Measurements from ENCODE around the gene DHRS9. TPM values are rescaled to one million over a fixed set of nuclear protein-coding genes. Genes with fewer than 3 reads are reported as not detected.
A peak's percentile ranks its signal among the peaks of the same experiment; 100 is the strongest.

Gene DHRS9
- total RNA-seq, 4 donors from 2014 or later, result 2.1 to 19.6 (median 14.3) TPM

DNA sequence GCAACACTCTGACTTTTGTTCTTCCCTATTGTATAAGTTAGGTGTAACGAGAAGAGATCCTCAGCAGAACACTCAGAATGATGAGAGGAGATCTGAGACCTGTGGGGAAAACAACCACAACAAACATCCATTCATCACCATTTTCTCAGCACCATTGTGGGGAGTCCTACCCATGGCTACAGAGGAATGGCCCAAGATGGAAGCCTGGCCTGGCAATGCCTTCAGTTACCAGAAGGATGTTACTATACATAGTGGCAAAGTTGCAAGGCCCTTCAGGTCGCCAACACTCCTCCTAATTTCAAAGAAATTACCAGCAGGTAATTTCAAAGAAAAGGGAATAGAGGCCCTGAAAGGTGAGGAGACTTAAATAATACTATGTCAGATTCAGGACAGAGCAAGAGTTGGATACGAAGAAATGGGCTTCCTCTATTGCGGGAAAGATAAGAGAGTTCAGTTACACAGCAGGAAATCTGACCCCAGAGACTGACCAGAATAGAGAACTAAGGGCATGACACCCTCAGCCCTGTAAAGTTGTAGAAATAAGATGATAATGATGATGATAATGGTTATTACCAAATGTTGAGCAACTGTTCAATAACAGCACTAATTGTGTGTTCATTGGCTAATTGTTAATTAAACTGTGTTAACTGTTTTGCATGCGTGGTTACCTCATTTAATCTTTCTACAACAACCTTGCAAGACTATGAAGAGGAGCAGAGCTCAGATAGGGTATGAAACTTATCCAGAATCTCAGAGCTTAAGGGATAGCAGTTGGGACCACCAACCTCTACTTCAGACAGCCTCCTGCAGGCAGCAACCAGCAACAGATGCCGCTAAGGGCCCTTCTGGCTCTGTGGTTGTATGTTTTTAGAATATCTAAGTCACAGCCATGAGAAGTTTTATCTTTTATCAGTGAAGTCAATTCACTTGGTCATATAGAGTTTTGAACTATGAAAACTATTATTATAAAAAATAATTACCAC lies 37.5 kb downstream of the DHRS9 start:
- no peak overlapping the region for H3K4me3 ChIP-seq
- intact Hi-C loops (cut with DNase I), result no loop called here
- WGBS, 2 donors, result 73 to 78% methylated on average over 6 of the region's 6 CpGs

DNA sequence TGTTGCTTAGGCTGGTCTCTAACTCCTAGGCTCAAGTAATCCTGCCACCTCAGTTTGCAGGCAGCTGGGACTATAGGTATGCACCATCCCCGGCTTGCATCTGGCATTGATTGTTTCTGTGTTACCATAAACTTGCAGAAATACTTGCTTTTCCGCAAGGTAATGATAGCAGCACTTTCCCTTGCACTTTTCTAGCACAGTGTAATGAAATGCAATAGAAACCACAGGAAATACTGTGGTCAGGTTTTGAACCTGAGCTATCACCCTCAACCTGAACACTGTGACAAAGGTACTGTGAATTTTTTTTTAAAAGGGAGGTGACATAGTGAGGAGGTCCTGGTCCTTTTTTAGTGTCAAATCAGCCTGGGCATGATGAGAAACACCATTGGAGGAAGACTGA lies 38.3 kb downstream of the DHRS9 start:
- peaks cover 3 to 24% (median 4%) of the 10 kb centered on the region in 3 donors for H3K4me1 ChIP-seq
- intact Hi-C loops (cut with DNase I), result no loop called here
- no peak overlapping the region for H3K27ac ChIP-seq
- H3K9me3 ChIP-seq, result no peaks in the 10 kb centered on the region
- 55 to 73% methylated on average over 2 of the region's 2 CpGs for WGBS, 2 donors
- H3K4me3 ChIP-seq, result no peak overlapping the region
- H3K36me3 ChIP-seq, result no peaks in the 10 kb centered on the region
- no peak for DNase-seq
- H3K27me3 ChIP-seq, result peaks cover 0 to 94% (median 0%) of the 10 kb centered on the region in 4 donors
- no peak for TF ChIP-seq POLR2A (IDR thresholded peaks at IDR 0.05)
- TF ChIP-seq, protein P1, sequence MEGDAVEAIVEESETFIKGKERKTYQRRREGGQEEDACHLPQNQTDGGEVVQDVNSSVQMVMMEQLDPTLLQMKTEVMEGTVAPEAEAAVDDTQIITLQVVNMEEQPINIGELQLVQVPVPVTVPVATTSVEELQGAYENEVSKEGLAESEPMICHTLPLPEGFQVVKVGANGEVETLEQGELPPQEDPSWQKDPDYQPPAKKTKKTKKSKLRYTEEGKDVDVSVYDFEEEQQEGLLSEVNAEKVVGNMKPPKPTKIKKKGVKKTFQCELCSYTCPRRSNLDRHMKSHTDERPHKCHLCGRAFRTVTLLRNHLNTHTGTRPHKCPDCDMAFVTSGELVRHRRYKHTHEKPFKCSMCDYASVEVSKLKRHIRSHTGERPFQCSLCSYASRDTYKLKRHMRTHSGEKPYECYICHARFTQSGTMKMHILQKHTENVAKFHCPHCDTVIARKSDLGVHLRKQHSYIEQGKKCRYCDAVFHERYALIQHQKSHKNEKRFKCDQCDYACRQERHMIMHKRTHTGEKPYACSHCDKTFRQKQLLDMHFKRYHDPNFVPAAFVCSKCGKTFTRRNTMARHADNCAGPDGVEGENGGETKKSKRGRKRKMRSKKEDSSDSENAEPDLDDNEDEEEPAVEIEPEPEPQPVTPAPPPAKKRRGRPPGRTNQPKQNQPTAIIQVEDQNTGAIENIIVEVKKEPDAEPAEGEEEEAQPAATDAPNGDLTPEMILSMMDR (IDR thresholded peaks at IDR 0.05), result no peak

More for the DNA sequence above, 37.5 kb downstream of the DHRS9 start:
- TF ChIP-seq, protein P1 (IDR thresholded peaks at IDR 0.05), result no peak
- TF ChIP-seq POLR2A (IDR thresholded peaks at IDR 0.05), result no peak
- Histone ChIP-seq H3K27me3 (peaks cover 0 to 98% (median 0%) of the 10 kb centered on the region in 4 donors), H3K4me1 (peaks cover 3 to 24% (median 4%) of the 10 kb centered on the region in 3 donors), H3K36me3 (no peaks in the 10 kb centered on the region), H3K9me3 (no peaks in the 10 kb centered on the region), H3K27ac (no peak overlapping the region)
- DNase-seq, result no peak

DNA sequence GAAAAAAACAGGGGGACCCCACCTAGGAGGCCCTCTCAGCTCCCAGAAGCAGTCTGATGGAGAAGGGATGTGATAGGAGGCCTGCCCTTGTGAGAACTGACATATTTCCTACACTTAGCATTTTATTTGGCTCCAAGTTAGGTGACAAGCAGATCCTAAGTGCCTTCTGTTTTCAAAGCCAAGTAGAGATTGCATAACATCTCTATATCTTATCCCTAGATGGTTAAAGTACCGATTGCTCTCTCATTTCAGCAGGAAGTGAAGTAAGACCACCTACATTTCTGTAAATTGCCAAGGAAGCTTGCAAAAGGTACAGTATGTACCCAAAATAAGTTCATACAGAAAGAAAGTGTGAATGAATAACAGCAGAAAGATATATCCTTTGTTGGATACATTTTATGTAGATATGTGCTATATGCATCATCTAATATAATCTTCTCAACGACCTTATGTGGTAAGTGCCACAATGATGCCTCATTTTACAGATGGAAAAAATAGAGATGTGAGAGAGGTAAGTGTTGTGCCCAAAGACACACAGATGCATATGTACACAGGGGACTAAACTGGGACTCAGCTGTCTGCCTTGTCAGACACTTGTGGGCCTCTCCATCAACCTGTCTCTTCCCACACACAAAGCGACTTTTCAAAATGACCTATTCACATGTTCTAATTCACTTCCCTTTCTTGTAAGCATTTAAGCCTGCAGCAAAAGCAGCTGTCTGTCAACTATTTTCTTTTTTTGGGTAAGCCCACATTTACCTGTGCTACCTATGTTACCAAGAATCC lies 38.9 kb downstream of the DHRS9 start:
- peaks cover 0 to 93% (median 0%) of the 10 kb centered on the region in 4 donors for H3K27me3 ChIP-seq
- intact Hi-C loops (cut with DNase I), result no loop called here
- no peak for DNase-seq
- H3K4me3 ChIP-seq, result no peak overlapping the region
- no peaks in the 10 kb centered on the region for H3K9me3 ChIP-seq
- TF ChIP-seq POLR2A (IDR thresholded peaks at IDR 0.05), result no peak
- TF ChIP-seq, protein P1 (IDR thresholded peaks at IDR 0.05), result no peak
- 69 to 72% methylated on average over 3 of the region's 3 CpGs for WGBS, 2 donors
- H3K27ac ChIP-seq, result no peak overlapping the region
- peaks cover 3 to 24% (median 4%) of the 10 kb centered on the region in 3 donors for H3K4me1 ChIP-seq
- H3K36me3 ChIP-seq, result no peaks in the 10 kb centered on the region

DNA sequence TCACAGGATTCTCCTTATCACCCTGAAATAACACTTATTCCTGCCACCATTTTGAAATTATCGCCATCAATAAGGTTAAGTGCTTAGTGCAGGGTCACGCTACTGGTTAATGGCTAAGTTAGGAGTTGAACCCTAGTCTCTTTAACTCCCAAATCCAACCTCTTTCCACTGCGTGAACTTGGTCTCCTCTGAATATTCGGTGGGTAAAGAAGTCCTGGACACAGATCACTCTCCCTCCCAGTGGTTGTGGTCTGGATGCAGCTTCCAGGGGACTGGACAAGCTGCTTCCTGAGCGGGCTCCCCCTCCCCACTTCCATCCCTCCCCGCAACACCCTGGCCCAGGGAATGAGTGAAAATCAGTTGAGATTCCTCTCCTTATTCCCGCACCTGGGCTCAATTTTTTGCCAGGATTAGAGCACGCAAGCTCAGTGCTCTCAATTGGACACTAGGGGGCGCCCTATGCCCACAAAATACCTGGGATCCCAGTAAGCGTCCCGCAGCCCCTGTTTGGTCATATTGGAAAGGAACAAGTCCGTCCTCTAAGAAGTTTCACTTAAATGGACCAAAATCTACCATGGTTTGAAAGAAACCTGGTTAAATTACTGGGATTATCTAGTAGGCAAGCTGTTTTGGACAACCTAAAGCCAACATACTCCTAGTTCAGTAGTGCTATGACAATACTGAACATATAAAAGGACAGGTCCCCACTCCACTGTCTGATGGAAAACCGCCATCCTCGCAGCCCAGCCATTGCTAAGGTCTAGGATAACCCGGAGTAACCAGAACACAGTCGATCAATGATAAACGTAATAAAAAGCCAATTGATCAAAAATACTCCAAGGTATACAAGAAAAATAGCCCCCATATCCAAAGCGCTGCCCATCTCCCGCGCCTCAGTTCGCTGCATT lies 40.4 kb downstream of the DHRS9 start:
- Histone ChIP-seq H3K27ac (no peak overlapping the region), H3K9me3 (no peaks in the 10 kb centered on the region), H3K4me1 (peaks cover 3 to 24% (median 4%) of the 10 kb centered on the region in 3 donors), H3K27me3 (peaks cover 0 to 79% (median 0%) of the 10 kb centered on the region in 4 donors), H3K36me3 (no peaks in the 10 kb centered on the region), H3K4me3 (no peak overlapping the region)
- 52 to 60% methylated on average over 18 to 20 of the region's 21 CpGs for WGBS, 2 donors
- intact Hi-C loops (cut with DNase I), result no loop called here
- DNase-seq, result no peak
- TF ChIP-seq POLR2A (IDR thresholded peaks at IDR 0.05), result no peak
- TF ChIP-seq, protein P1 (IDR thresholded peaks at IDR 0.05), result peak; percentile 75 to 91 (median 85)

Measured in esophagus squamous epithelium (tissue), 5 donors.